ENCODE measurements around the gene POU4F3. TPM values are rescaled to one million over a fixed set of nuclear protein-coding genes. Genes with fewer than 3 reads are reported as not detected.

The POU4F3 gene
- total RNA-seq, 1 donor from 2014 or later: 0.09 TPM

GRCh38 chr5:146365618-146366017, 27.0 kb downstream of the POU4F3 start:
- H3K27me3 Mint-ChIP-seq (ENCODE audit: low read depth): peaks cover 90% of the 10 kb centered on the region
- H3K36me3 Mint-ChIP-seq: no peaks in the 10 kb centered on the region
- H3K27ac Mint-ChIP-seq: no peak overlapping the region
- DNase-seq (ENCODE audit: low spot score in 2 of 2, unreplicated experiment in 2 of 2): no peak
- no peak overlapping the region for H3K4me3 Mint-ChIP-seq
- H3K4me1 Mint-ChIP-seq: no peaks in the 10 kb centered on the region
- no peaks in the 10 kb centered on the region for H3K9me3 Mint-ChIP-seq
- no peak for TF ChIP-seq CTCF (IDR thresholded peaks at IDR 0.05; ENCODE audit: unreplicated experiment)

GRCh38 chr5:146366904-146367303, 28.3 kb downstream of the POU4F3 start:
- Mint-ChIP-seq H3K9me3 (no peaks in the 10 kb centered on the region), H3K4me3 (no peak overlapping the region), H3K27me3 (ENCODE audit: low read depth) (peaks cover 88% of the 10 kb centered on the region), H3K36me3 (no peaks in the 10 kb centered on the region), H3K4me1 (no peaks in the 10 kb centered on the region), H3K27ac (no peak overlapping the region)
- no peak for DNase-seq (ENCODE audit: low spot score in 2 of 2, unreplicated experiment in 2 of 2)
- TF ChIP-seq CTCF (IDR thresholded peaks at IDR 0.05; ENCODE audit: unreplicated experiment): no peak

- no peaks in the 10 kb centered on the region for H3K36me3 Mint-ChIP-seq
- H3K4me1 Mint-ChIP-seq: no peaks in the 10 kb centered on the region
- no peaks in the 10 kb centered on the region for H3K9me3 Mint-ChIP-seq
- H3K27ac Mint-ChIP-seq: no peak overlapping the region
- no peak for DNase-seq (ENCODE audit: low spot score in 2 of 2, unreplicated experiment in 2 of 2)
- peaks cover 85% of the 10 kb centered on the region for H3K27me3 Mint-ChIP-seq (ENCODE audit: low read depth)
- no peak overlapping the region for H3K4me3 Mint-ChIP-seq
- no peak for TF ChIP-seq CTCF (IDR thresholded peaks at IDR 0.05; ENCODE audit: unreplicated experiment)
Measured at GRCh38 chr5:146368137-146368536, 29.5 kb downstream of the POU4F3 start.

GRCh38 chr5:146369691-146370090, 31.1 kb downstream of the POU4F3 start:
- Mint-ChIP-seq H3K27ac (no peak overlapping the region), H3K27me3 (ENCODE audit: low read depth) (peaks cover 84% of the 10 kb centered on the region), H3K4me3 (no peak overlapping the region), H3K4me1 (no peaks in the 10 kb centered on the region), H3K36me3 (no peaks in the 10 kb centered on the region), H3K9me3 (no peaks in the 10 kb centered on the region)
- no peak for DNase-seq (ENCODE audit: low spot score in 2 of 2, unreplicated experiment in 2 of 2)
- TF ChIP-seq CTCF (IDR thresholded peaks at IDR 0.05; ENCODE audit: unreplicated experiment): no peak

- no peak for DNase-seq (ENCODE audit: low spot score in 2 of 2, unreplicated experiment in 2 of 2)
- Mint-ChIP-seq H3K27me3 (ENCODE audit: low read depth) (peaks cover 60% of the 10 kb centered on the region), H3K4me1 (no peaks in the 10 kb centered on the region), H3K27ac (no peak overlapping the region), H3K9me3 (peaks cover 6% of the 10 kb centered on the region), H3K4me3 (no peak overlapping the region), H3K36me3 (no peaks in the 10 kb centered on the region)
- no peak for TF ChIP-seq CTCF (IDR thresholded peaks at IDR 0.05; ENCODE audit: unreplicated experiment)
Measured at GRCh38 chr5:146376821-146377220, 38.2 kb downstream of the POU4F3 start.

- H3K4me3 Mint-ChIP-seq: no peak overlapping the region
- no peaks in the 10 kb centered on the region for H3K4me1 Mint-ChIP-seq
Measured at GRCh38 chr5:146378986-146379385, 40.3 kb downstream of the POU4F3 start.

More at GRCh38 chr5:146378986-146379385, 40.3 kb downstream of the POU4F3 start:
- no peak overlapping the region for H3K27ac Mint-ChIP-seq
- DNase-seq (ENCODE audit: low spot score in 2 of 2, unreplicated experiment in 2 of 2): no peak
- peaks cover 44% of the 10 kb centered on the region for H3K27me3 Mint-ChIP-seq (ENCODE audit: low read depth)
- H3K36me3 Mint-ChIP-seq: no peaks in the 10 kb centered on the region
- peaks cover 6% of the 10 kb centered on the region for H3K9me3 Mint-ChIP-seq
- no peak for TF ChIP-seq CTCF (IDR thresholded peaks at IDR 0.05; ENCODE audit: unreplicated experiment)

Data from mesothelial cell of epicardium (in vitro differentiated cells).